Fibroblast of skin of back (primary cell): ENCODE results near the gene CLTCL1.

Experiments
- DNase-seq: peaks from one replicate; pipeline ENCODE4 v3.0.0-alpha.2; 2013

Gene CLTCL1

DNA sequence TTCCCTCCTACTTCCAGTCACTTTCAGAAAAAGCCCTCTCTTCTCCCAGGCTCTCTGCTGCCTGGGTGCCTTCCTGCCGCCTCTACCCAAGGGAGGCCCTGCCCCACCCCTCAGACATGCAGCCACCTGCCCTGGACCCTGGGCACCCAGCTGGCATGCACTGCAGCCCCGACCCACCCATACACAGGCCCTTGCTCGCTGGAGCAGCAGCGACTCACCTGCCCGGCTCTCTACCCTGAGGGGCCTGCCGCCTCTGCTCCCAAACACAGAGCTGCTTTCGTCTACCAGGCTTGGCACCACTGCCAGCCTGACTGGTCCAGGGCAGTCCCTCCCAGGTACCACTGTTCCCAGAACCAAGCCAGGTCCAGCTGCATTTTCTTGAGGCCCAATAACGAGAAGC is 161.6 kb downstream of the CLTCL1 start:
- DNase-seq = no peak
